Ishikawa (cell line): Measurements from ENCODE around the gene ERBIN.

Experiments
- CEBPB ChIP-seq: IDR thresholded peaks from 2 replicates; pipeline ENCODE4 v1.6.1; 2012
- CREB1 ChIP-seq: IDR thresholded peaks from 2 replicates; pipeline ENCODE4 v1.6.1; 2012; ENCODE audit warnings: low read depth
- EGR1 ChIP-seq: IDR thresholded peaks from 2 replicates; pipeline ENCODE4 v1.6.1; 2012
- EP300 ChIP-seq: IDR thresholded peaks from 2 replicates; pipeline ENCODE4 v1.6.1; 2012; ENCODE audit warnings: borderline replicate concordance
- FOXM1 ChIP-seq: IDR thresholded peaks from 2 replicates; pipeline ENCODE4 v1.6.1; 2012; ENCODE audit warnings: low read depth, borderline replicate concordance
- NFIC ChIP-seq: IDR thresholded peaks from 2 replicates; pipeline ENCODE4 v1.6.1; 2012
- RAD21 ChIP-seq: IDR thresholded peaks from 2 replicates; pipeline ENCODE4 v1.6.1; 2012; ENCODE audit warnings: low read depth
- REST ChIP-seq: IDR thresholded peaks from 2 replicates; pipeline ENCODE4 v1.6.1; 2012; ENCODE audit warnings: low read depth, mild to moderate bottlenecking
- TAF1 ChIP-seq: IDR thresholded peaks from 2 replicates; pipeline ENCODE4 v1.6.1; 2012; ENCODE audit warnings: low read depth, mild to moderate bottlenecking
- TCF12 ChIP-seq: IDR thresholded peaks from 2 replicates; pipeline ENCODE4 v1.6.1; 2012; ENCODE audit warnings: low read depth
- TEAD4 ChIP-seq: IDR thresholded peaks from 2 replicates; pipeline ENCODE4 v1.6.1; 2012
- USF1 ChIP-seq: IDR thresholded peaks from 2 replicates; pipeline ENCODE4 v1.6.1; 2012
- YY1 ChIP-seq: IDR thresholded peaks from 2 replicates; pipeline ENCODE4 v1.6.1; 2012; ENCODE audit warnings: low read depth
- ZBTB7A ChIP-seq: IDR thresholded peaks from 2 replicates; pipeline ENCODE4 v1.6.1; 2012; ENCODE audit warnings: low read depth
- TF ChIP-seq, protein P1 (sequence below): IDR thresholded peaks from 2 replicates; pipeline ENCODE4 v1.6.1; 2012

The ERBIN gene

DNA sequence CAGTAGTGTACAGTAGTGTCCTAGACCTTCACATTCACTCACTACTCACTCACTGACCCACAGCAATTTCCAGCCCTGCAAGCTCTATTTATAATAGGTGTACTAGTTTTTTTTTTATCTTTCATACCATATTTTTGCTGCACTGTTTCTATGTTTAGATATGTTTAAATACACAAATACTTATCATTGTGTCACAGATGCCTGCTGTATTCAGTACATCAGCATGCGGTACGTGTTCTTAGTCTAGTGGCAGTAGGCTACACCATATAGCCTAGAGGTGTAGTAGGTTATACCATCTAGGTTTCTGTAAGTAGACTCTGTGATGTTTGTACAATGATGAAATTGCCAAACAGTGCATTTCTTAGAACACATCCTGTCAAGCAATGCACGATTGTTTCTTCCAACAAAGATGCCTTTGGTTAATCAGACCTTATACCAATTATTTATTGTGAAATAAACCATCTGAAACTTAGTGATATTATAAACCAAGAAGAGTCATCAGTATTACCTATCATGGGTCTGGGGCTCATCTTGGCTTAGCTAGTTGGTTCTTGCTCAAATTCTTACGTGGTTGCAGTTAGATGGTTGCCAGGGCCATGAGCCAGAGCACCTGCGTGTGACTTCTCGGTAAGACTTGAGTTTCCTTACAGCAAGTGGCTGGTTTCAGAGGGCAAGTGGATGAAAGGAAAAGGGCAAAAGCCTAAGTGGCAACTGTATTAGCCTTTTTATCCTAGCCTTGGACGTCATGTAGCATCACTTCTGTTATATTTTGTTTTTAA is 41.1 kb downstream of the ERBIN start:
- TF ChIP-seq, protein P1, sequence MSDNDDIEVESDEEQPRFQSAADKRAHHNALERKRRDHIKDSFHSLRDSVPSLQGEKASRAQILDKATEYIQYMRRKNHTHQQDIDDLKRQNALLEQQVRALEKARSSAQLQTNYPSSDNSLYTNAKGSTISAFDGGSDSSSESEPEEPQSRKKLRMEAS, result no peak
- no peak for TF ChIP-seq USF1
- no peak for TF ChIP-seq TCF12
- TF ChIP-seq TAF1, result no peak
- no peak for TF ChIP-seq EGR1
- no peak for TF ChIP-seq FOXM1
- no peak for TF ChIP-seq RAD21
- no peak for TF ChIP-seq YY1
- TF ChIP-seq REST, result no peak
- no peak for TF ChIP-seq CREB1
- no peak for TF ChIP-seq EP300
- TF ChIP-seq NFIC, result no peak
- TF ChIP-seq TEAD4, result no peak
- TF ChIP-seq ZBTB7A, result no peak
- TF ChIP-seq CEBPB, result no peak

GRCh38 chr5:65969539-65970393 is 43.4 kb downstream of the ERBIN start:
- no peak for TF ChIP-seq TAF1
- no peak for TF ChIP-seq ZBTB7A
- no peak for TF ChIP-seq REST
- TF ChIP-seq, protein P1, result no peak
- no peak for TF ChIP-seq NFIC
- no peak for TF ChIP-seq TEAD4
- TF ChIP-seq CEBPB, result no peak
- TF ChIP-seq CREB1, result no peak
- no peak for TF ChIP-seq RAD21
- no peak for TF ChIP-seq USF1
- no peak for TF ChIP-seq YY1
- no peak for TF ChIP-seq EP300
- TF ChIP-seq TCF12, result no peak

GRCh38 chr5:65970481-65971367 is 44.3 kb downstream of the ERBIN start:
- no peak for TF ChIP-seq EP300
- TF ChIP-seq USF1, result no peak
- TF ChIP-seq YY1, result no peak
- no peak for TF ChIP-seq TAF1
- TF ChIP-seq TEAD4, result no peak

- TF ChIP-seq TAF1 (no peak), CREB1 (no peak), NFIC (no peak), CEBPB (no peak), ZBTB7A (no peak), FOXM1 (no peak), REST (no peak), RAD21 (no peak), USF1 (no peak), YY1 (no peak)
- TF ChIP-seq, protein P1, result no peak
These were observed 45.3 kb downstream of the ERBIN start for GRCh38 chr5:65971643-65972042.
